ENCODE measurements around the gene PDXDC1.
"Not testable (repeated sequence)": the region's sequence is repeated elsewhere in the genome, so short reads cannot be mapped to it uniquely, and the experiment has no call there.

DNA sequence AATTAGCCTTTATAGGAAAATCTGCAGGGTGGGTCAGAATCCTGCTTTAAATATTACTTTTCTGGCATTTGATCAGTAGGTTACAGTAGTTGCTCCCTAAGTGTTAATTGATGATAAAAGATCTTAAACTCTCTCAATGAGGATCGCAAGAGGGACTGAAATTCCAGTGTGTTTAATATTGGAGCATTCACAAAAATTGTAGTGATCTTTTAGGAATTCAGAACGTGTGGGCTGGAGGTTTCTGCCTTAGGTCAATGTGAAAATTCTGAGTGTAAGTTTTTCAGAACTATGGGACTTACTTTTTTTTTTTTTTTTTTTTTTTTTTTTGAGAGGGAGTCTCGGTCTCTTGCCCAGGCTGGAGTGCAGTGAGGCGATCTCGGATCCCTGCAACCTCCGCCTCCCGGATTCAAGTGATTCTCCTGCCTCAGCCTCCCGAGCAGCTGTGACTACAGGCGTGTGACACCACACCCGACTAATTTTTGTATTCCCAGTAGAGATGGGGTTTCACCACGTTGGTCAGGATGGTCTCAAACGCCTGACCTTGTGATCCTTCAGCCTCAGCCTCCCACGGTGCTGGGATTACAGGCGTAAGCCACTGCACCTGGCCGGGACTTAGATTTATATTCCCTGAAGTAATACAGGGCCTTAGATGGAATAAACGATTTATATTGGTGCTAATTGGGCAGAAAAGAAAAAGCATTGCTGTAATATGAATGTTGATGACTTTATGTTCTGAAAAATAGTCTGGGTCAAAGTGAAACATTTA lies 2.3 kb downstream of the PDXDC1 start:
- TF ChIP-seq CTCF (IDR thresholded peaks at IDR 0.05); ZFX (IDR thresholded peaks at IDR 0.05; ENCODE audit: borderline replicate concordance): not testable (repeated sequence)
